ENCODE measurements around the gene SLC25A17. TPM values are rescaled to one million over a fixed set of nuclear protein-coding genes. Genes with fewer than 3 reads are reported as not detected.
"Not testable (repeated sequence)": the region's sequence is repeated elsewhere in the genome, so short reads cannot be mapped to it uniquely, and the experiment has no call there.

SLC25A17 gene
- total RNA-seq, 1 donor from 2014 or later, result 37.7 TPM

DNA sequence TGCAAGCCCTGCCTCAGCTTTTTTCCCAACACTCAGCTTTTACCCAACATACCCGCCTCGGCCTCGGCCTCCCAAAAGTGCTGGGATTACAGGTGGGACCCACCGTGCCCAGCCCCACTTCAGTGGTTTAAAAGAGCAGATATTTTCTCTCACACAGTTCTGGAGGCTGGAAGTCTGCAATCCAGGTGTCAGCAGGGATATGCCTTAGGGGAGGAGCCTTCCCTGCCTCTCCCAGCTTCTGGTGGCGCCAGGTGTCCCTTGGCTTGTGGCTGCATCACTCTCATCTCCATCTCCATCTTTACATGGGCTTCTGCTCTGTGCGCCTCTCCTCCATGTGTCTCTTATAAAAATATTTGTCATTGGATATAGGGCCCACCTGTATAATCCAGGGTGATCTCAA lies 89.9 kb downstream of the SLC25A17 start:
- peaks cover 4% of the 10 kb centered on the region for H3K36me3 Mint-ChIP-seq (ENCODE audit: low read depth)
- DNase-seq, result no peak
- H3K4me3 Mint-ChIP-seq, result no peak overlapping the region
- H3K27me3 Mint-ChIP-seq, result no peaks in the 10 kb centered on the region
- peaks cover 41% of the 10 kb centered on the region for H3K4me1 Mint-ChIP-seq
- no peaks in the 10 kb centered on the region for H3K9me3 Mint-ChIP-seq
- H3K27ac Mint-ChIP-seq, result peak overlapping the region; percentile 55
- intact Hi-C loops (cut with micrococcal nuclease), result loop anchor here (5.0 kb wide), 1 partner anchor 33 kb away; no protein-coding TSS in a partner anchor

DNA sequence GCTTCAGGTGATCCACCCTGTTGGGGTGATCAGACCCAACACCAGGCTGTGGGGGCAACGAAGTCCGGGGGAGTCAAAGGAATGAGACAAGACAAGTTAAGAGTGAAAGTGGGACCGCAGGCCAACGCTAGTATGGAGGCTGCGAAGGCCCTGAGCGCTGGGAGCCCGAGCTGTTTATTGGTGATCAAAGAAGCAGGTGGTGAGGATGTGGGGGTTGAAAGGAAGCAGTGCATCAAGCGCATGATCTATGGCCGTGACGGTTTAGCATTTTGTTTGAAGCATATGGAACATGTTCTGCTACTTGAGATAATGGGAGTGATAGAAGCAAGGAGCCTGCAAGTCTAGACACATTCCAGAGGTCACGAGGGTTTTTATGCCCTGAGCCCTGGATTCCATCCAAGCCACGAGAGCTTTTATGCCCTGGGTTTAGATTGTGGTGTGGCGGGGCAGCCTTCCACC lies 90.4 kb downstream of the SLC25A17 start:
- Mint-ChIP-seq H3K4me3 (peak overlapping the region; percentile 69), H3K27me3 (no peaks in the 10 kb centered on the region), H3K9me3 (no peaks in the 10 kb centered on the region), H3K4me1 (peaks cover 41% of the 10 kb centered on the region), H3K27ac (peak overlapping the region; percentile 95), H3K36me3 (ENCODE audit: low read depth) (peaks cover 4% of the 10 kb centered on the region)
- intact Hi-C loops (cut with micrococcal nuclease), result loop anchor here (1.0 to 5.0 kb wide), 2 partner anchors 17 to 34 kb away; no protein-coding TSS in a partner anchor
- peak; percentile 88 for DNase-seq

DNA sequence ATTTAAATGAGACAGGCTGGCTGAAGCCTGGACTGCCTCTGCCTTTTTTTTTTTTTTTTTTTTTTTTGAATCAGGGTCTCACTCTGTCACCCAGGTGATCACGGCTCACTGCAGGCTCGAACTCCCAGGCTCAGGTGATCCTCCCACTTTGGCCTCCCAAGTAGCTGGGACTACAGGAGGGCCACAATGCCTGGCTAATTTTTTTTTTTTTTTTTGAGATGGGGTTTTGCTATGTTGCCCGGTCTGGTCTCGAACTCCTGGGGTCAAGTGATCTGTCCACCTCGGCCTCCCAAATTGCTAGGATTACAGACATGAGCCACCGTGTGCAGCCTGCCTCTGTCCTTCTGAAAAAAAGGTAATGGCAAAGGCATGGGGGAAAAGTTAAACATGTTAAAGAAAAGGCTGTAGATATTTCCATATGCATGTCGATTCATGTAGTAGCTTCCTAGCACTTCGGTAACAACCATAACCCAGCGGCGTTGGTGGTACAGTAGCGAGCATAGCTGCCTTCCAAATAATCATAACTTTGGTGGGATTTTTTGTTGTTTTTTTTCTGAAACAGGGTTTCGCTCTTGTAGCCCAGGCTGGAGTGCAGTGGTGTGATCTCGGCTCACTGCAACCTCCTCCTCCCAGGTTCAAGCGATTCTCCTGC lies 91.1 kb downstream of the SLC25A17 start:
- DNase-seq, result no peak
- Mint-ChIP-seq H3K27ac (peak overlapping the region; percentile 95), H3K36me3 (ENCODE audit: low read depth) (peaks cover 4% of the 10 kb centered on the region), H3K4me3 (peak overlapping the region; percentile 69), H3K4me1 (peaks cover 41% of the 10 kb centered on the region), H3K27me3 (no peaks in the 10 kb centered on the region), H3K9me3 (no peaks in the 10 kb centered on the region)
- intact Hi-C loops (cut with micrococcal nuclease), result loop anchor here (1.0 to 5.0 kb wide), 2 partner anchors 17 to 34 kb away; no protein-coding TSS in a partner anchor

DNA sequence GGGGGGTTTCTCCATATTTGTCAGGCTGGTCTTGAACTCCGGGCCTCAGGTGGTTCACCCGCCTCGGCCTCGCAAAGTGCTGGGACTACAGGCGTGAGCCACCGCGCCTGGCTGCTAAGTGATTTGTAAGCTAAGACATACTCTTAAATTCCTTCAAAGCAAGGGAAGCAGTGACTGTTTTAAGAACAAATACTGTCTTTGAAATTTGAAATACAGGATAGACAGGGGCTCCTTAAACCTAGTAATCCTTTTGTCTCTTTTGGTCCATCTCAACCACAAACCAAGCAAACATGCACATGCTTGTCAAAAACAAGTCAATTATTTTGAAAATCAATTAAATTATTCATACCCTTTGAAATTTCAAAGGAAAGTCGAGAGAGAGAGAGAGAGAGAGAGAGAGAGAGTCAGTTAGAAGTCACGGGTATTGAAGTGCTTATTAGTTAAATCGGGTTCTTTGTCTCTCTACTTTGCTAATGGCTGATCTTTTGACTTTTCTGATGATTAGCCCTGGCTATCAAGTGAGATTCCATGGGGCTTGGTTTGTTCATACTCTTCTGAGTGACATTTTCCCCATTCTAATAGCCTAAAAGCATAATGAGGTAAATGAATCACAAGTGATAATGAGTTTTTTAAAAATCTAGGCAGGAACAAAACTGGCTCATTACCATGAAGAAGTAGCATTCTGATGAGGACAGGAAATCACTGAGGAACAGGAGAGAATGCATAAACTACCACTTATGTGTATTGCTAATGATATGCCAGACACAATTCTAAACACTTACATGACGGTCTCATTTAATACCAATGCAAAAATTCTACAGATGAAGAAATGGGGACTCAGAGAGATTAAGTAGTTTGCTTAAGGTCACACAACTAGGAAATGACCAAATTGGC lies 91.8 kb downstream of the SLC25A17 start:
- peaks cover 4% of the 10 kb centered on the region for H3K36me3 Mint-ChIP-seq (ENCODE audit: low read depth)
- intact Hi-C loops (cut with micrococcal nuclease), result loop anchor here (5.0 kb wide), 1 partner anchor 35 kb away; no protein-coding TSS in a partner anchor

DNA sequence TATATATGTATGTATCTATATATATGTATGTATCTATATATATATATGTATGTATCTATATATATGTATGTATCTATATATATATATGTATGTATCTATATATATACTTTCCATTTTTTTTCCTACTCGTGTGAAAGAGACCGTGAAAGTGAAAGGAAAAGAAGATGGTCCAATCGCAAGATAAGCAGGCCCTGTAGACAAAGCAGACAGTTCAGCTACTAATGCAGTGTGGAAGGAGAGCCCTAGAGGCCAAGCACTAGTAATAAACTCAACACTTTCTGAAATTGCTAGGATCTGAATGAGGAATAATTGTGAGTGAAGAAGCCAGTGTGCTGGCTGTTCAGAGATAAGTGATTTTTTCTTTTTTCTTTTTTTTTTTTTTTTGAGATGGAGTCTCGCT lies 92.6 kb downstream of the SLC25A17 start:
- Mint-ChIP-seq H3K4me3 (peak overlapping the region; percentile 74), H3K36me3 (ENCODE audit: low read depth) (peaks cover 4% of the 10 kb centered on the region), H3K4me1 (peaks cover 34% of the 10 kb centered on the region), H3K9me3 (no peaks in the 10 kb centered on the region), H3K27me3 (no peaks in the 10 kb centered on the region), H3K27ac (peak overlapping the region; percentile 94)
- DNase-seq, result peak; percentile 80
- intact Hi-C loops (cut with micrococcal nuclease), result loop anchor here (5.0 kb wide), 1 partner anchor 36 kb away; no protein-coding TSS in a partner anchor

More for the DNA sequence above, 91.8 kb downstream of the SLC25A17 start:
- Mint-ChIP-seq H3K4me3 (peak overlapping the region; percentile 74), H3K9me3 (no peaks in the 10 kb centered on the region), H3K27me3 (no peaks in the 10 kb centered on the region), H3K27ac (peak overlapping the region; percentile 94), H3K4me1 (peaks cover 37% of the 10 kb centered on the region)
- peak; percentile 64 for DNase-seq

DNA sequence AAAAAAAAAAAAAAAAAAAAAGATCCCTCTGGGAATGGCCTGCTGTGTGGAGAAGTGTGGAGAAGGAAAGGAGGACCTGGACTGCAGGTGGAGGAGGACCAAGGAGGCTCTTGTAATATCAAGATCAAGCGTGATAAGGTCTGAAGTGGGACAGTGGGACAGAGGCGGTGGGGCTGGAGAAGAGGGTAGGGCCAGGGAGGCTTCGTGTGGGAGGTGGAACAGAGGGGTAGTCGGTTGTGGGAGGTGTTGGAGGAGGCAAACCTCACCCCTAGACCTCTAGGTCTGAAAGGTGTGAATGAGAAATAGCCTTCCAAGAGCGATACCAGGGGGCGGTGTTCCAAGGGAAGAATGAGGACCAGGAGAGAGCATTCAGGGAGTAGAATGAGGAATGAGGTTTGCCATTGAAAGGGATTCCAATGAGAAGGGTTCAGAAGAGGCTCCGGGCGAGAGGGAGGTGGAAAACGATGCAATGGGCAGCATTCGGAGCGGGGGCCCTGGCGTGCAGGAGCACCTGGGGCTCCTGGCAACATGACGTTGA lies 95.7 kb downstream of the SLC25A17 start:
- Mint-ChIP-seq H3K9me3 (no peaks in the 10 kb centered on the region), H3K27me3 (peaks cover 7% of the 10 kb centered on the region), H3K4me1 (peaks cover 22% of the 10 kb centered on the region), H3K27ac (no peak overlapping the region), H3K4me3 (no peak overlapping the region), H3K36me3 (ENCODE audit: low read depth) (no peaks in the 10 kb centered on the region)
- DNase-seq, result no peak
- intact Hi-C loops (cut with micrococcal nuclease), result no loop called here

DNA sequence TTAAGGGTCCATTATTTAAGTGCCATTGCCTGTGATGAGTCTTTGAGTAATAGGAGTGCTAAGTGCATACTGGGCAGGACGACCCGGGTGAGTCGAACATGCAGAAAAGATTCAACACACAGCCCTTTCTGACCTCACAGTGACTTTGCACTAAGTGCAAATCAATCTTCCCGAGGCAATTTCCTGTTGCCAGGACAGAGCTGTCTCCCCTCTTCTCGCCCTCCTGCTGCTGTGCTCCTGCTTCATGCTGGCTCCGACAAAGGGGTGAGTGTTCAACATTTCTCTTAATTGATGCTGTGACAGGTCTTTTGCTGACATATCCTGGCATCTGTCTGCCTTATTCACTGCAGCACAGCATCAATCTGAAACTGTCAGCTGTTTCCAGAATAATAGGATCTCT lies 97.9 kb downstream of the SLC25A17 start:
- no peaks in the 10 kb centered on the region for H3K9me3 Mint-ChIP-seq
- DNase-seq, result no peak
- no peak overlapping the region for H3K4me3 Mint-ChIP-seq
- peaks cover 10% of the 10 kb centered on the region for H3K4me1 Mint-ChIP-seq
- no peak overlapping the region for H3K27ac Mint-ChIP-seq
- peaks cover 10% of the 10 kb centered on the region for H3K27me3 Mint-ChIP-seq
- intact Hi-C loops (cut with micrococcal nuclease), result no loop called here
- H3K36me3 Mint-ChIP-seq (ENCODE audit: low read depth), result no peaks in the 10 kb centered on the region

DNA sequence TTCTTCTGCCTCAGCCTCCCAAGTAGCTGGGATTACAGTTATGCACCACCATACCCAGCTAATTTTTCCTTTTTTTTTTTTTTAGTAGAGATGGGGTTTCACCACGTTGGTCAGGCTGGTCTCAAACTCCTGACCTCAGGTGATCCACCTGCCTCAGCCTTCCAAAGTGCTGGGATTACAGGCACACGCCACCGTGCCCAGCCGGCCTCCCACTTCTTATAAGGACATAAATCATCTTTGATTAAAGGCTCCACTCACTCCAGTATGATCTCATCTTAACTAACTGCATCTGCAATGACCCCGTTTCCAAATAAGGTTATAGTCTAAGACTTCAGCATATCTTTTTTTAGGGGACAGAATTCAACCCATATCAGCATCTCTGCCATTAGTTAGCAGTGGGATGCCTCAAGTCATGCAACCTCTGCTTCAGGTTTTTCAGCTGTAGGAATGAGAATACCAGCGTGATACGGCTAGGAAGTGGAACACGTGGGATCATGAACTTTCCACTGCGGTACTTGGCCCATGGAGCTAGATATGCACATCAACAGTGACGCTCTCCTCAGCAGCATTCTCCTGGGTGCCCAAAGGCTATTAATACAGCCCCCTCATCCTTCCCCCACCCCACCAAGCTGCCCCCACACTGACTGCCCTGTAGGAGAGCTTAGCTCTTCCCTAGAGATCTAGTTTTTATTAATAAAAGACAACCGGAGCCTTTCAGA lies 98.4 kb downstream of the SLC25A17 start:
- no peak for DNase-seq
- Mint-ChIP-seq H3K4me3 (no peak overlapping the region), H3K27ac (no peak overlapping the region), H3K27me3 (peaks cover 13% of the 10 kb centered on the region), H3K9me3 (no peaks in the 10 kb centered on the region), H3K36me3 (ENCODE audit: low read depth) (no peaks in the 10 kb centered on the region), H3K4me1 (peaks cover 10% of the 10 kb centered on the region)
- intact Hi-C loops (cut with micrococcal nuclease), result no loop called here

DNA sequence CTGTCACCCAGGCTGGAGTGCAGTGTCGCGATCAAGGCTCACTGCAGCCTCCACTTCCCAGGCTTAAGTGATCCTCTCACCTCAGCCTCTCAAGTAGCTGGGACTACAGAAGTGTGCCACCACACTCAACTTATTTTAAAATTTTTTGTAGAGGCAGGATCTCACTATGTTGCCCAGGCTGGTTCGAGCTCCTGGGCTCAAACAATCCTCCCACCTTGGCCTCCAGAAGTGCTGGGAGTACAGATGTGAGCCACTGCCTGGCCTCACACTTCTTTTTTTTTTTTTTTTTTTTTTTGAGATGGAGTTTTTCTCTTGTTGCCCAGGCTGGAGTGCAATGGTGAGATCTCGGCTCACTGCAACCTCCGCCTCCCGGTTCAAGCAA lies 99.0 kb downstream of the SLC25A17 start:
- intact Hi-C loops (cut with micrococcal nuclease); H3K4me3 Mint-ChIP-seq; H3K9me3 Mint-ChIP-seq; DNase-seq; H3K36me3 Mint-ChIP-seq (ENCODE audit: low read depth); H3K27ac Mint-ChIP-seq: not testable (repeated sequence)
- Mint-ChIP-seq H3K4me1 (peaks cover 10% of the 10 kb centered on the region), H3K27me3 (peaks cover 13% of the 10 kb centered on the region)

Other genes with a start within 250 kb of the SLC25A17 start
- 51.7 and 51.9 TPM in 2 replicates for gene MRTFA, start 182.6 kb downstream of the SLC25A17 start, total RNA-seq
- gene MCHR1, start 139.9 kb downstream of the SLC25A17 start, total RNA-seq, result not detected in 2 replicates
- 210 and 215 TPM in 2 replicates for gene ST13, start 37.3 kb upstream of the SLC25A17 start, total RNA-seq
- 17.6 and 17.7 TPM in 2 replicates for gene XPNPEP3, start 37.8 kb upstream of the SLC25A17 start, total RNA-seq
- not detected in 2 replicates for gene DNAJB7, start 42.8 kb upstream of the SLC25A17 start, total RNA-seq
- 98.5 and 106 TPM in 2 replicates for gene RBX1, start 132.0 kb upstream of the SLC25A17 start, total RNA-seq

Measured in activated CD4-positive, alpha-beta T cell treated with anti-CD3 and anti-CD28 coated beads, Interleukin-2, amount 10 ng/mL, durations not matched to agents 24 days and 14 days (primary cell).